NCI-H2227 (cell line): ENCODE results near the gene SNTN.
A peak's percentile ranks its signal among the peaks of the same experiment; 100 is the strongest.

Source experiments
- DNase-seq: peaks from one replicate; lab custom pipeline; 2025; ENCODE audit not compliant: unreplicated experiment; lab: John Stamatoyannopoulos, UW

The SNTN gene

GRCh38 chr3:63652066-63652725 is at the start of gene SNTN:
Gene SNTN, plus strand, starts transcription at chr3:63652675. Its CDS starts 13 bp downstream, at chr3:63652688.
- no peak for DNase-seq

GRCh38 chr3:63607716-63608115 is 44.8 kb upstream of the SNTN start:
- DNase-seq: no peak

GRCh38 chr3:63609408-63609807 is 43.1 kb upstream of the SNTN start:
- no peak for DNase-seq

GRCh38 chr3:63609834-63610233 is 42.6 kb upstream of the SNTN start:
- no peak for DNase-seq

GRCh38 chr3:63611382-63611781 is 41.1 kb upstream of the SNTN start:
- DNase-seq: no peak

- DNase-seq: no peak
These were observed 38.9 kb upstream of the SNTN start for GRCh38 chr3:63613561-63613960.

- DNase-seq: no peak
These were observed 35.1 kb upstream of the SNTN start for GRCh38 chr3:63617391-63617790.

- DNase-seq: no peak
These were observed 27.4 kb upstream of the SNTN start for GRCh38 chr3:63624941-63625560.

GRCh38 chr3:63631670-63632069 is 20.8 kb upstream of the SNTN start:
- DNase-seq: no peak

GRCh38 chr3:63635186-63635585 is 17.3 kb upstream of the SNTN start:
- no peak for DNase-seq

- DNase-seq: no peak
These were observed 12.7 kb upstream of the SNTN start for GRCh38 chr3:63639806-63640205.

- DNase-seq: no peak
These were observed 10.0 kb upstream of the SNTN start for GRCh38 chr3:63642488-63642887.

GRCh38 chr3:63644212-63644797 is 8.2 kb upstream of the SNTN start:
- peak; percentile 61 for DNase-seq

GRCh38 chr3:63644928-63645781 is 7.3 kb upstream of the SNTN start:
- DNase-seq: peak; percentile 4

GRCh38 chr3:63654211-63654610 is 1.7 kb downstream of the SNTN start:
- no peak for DNase-seq

GRCh38 chr3:63654931-63655330 is 2.5 kb downstream of the SNTN start:
- DNase-seq: no peak

- no peak for DNase-seq
These were observed 3.0 kb downstream of the SNTN start for GRCh38 chr3:63655519-63655918.

GRCh38 chr3:63656786-63657185 is 4.3 kb downstream of the SNTN start:
- no peak for DNase-seq

GRCh38 chr3:63661242-63661641 is 8.8 kb downstream of the SNTN start:
- no peak for DNase-seq

- DNase-seq: no peak
These were observed 9.5 kb downstream of the SNTN start for GRCh38 chr3:63662011-63662410.

- DNase-seq: no peak
These were observed 10.0 kb downstream of the SNTN start for GRCh38 chr3:63662500-63662899.

- DNase-seq: no peak
These were observed 18.1 kb downstream of the SNTN start for GRCh38 chr3:63670544-63670943.
